ENCODE results near the gene NCKAP5.

The NCKAP5 gene

GRCh38 chr2:132877923-132878322 is 690.3 kb downstream of the NCKAP5 start:
- Histone ChIP-seq H3K27me3 (ENCODE audit: control insufficient read depth in 1 of 2, insufficient read depth in 2 of 2, low read length in 2 of 2) (no peaks in the 10 kb centered on the region), H3K9ac (ENCODE audit: low read depth in 1 of 2, low read length in 2 of 2) (no peak overlapping the region), H3K9me3 (ENCODE audit: control insufficient read depth in 1 of 2, low read length in 2 of 2) (no peaks in the 10 kb centered on the region), H3K36me3 (ENCODE audit: control insufficient read depth in 1 of 2, insufficient read depth in 2 of 2, low read length in 2 of 2) (no peaks in the 10 kb centered on the region), H3K4me1 (ENCODE audit: control insufficient read depth in 1 of 2, insufficient read depth in 2 of 2, low read length in 2 of 2) (no peaks in the 10 kb centered on the region), H3K27ac (ENCODE audit: low read depth, low read length) (no peak overlapping the region), H3K4me3 (ENCODE audit: low read depth in 1 of 2, low read length in 2 of 2) (no peak overlapping the region)

- no peaks in the 10 kb centered on the region for H3K4me1 ChIP-seq (ENCODE audit: control insufficient read depth in 1 of 2, insufficient read depth in 2 of 2, low read length in 2 of 2)
- no peak overlapping the region for H3K27ac ChIP-seq (ENCODE audit: low read depth, low read length)
- H3K9ac ChIP-seq (ENCODE audit: low read depth in 1 of 2, low read length in 2 of 2), result no peak overlapping the region
- no peaks in the 10 kb centered on the region for H3K9me3 ChIP-seq (ENCODE audit: control insufficient read depth in 1 of 2, low read length in 2 of 2)
- H3K4me3 ChIP-seq (ENCODE audit: low read depth in 1 of 2, low read length in 2 of 2), result no peak overlapping the region
- no peaks in the 10 kb centered on the region for H3K27me3 ChIP-seq (ENCODE audit: control insufficient read depth in 1 of 2, insufficient read depth in 2 of 2, low read length in 2 of 2)
- H3K36me3 ChIP-seq (ENCODE audit: control insufficient read depth in 1 of 2, insufficient read depth in 2 of 2, low read length in 2 of 2), result no peaks in the 10 kb centered on the region
Observed at GRCh38 chr2:132876745-132877391, 691.4 kb downstream of the NCKAP5 start.

- H3K4me3 ChIP-seq (ENCODE audit: low read depth in 1 of 2, low read length in 2 of 2), result no peak overlapping the region
- no peak overlapping the region for H3K27ac ChIP-seq (ENCODE audit: low read depth, low read length)
- no peaks in the 10 kb centered on the region for H3K27me3 ChIP-seq (ENCODE audit: control insufficient read depth in 1 of 2, insufficient read depth in 2 of 2, low read length in 2 of 2)
- H3K36me3 ChIP-seq (ENCODE audit: control insufficient read depth in 1 of 2, insufficient read depth in 2 of 2, low read length in 2 of 2), result no peaks in the 10 kb centered on the region
- H3K9ac ChIP-seq (ENCODE audit: low read depth in 1 of 2, low read length in 2 of 2), result no peak overlapping the region
- H3K4me1 ChIP-seq (ENCODE audit: control insufficient read depth in 1 of 2, insufficient read depth in 2 of 2, low read length in 2 of 2), result no peaks in the 10 kb centered on the region
- no peaks in the 10 kb centered on the region for H3K9me3 ChIP-seq (ENCODE audit: control insufficient read depth in 1 of 2, low read length in 2 of 2)
Observed at GRCh38 chr2:132875193-132875592, 693.1 kb downstream of the NCKAP5 start.

- Histone ChIP-seq H3K9me3 (ENCODE audit: control insufficient read depth in 1 of 2, low read length in 2 of 2) (no peaks in the 10 kb centered on the region), H3K27me3 (ENCODE audit: control insufficient read depth in 1 of 2, insufficient read depth in 2 of 2, low read length in 2 of 2) (no peaks in the 10 kb centered on the region), H3K27ac (ENCODE audit: low read depth, low read length) (no peak overlapping the region), H3K9ac (ENCODE audit: low read depth in 1 of 2, low read length in 2 of 2) (no peak overlapping the region), H3K4me1 (ENCODE audit: control insufficient read depth in 1 of 2, insufficient read depth in 2 of 2, low read length in 2 of 2) (no peaks in the 10 kb centered on the region), H3K36me3 (ENCODE audit: control insufficient read depth in 1 of 2, insufficient read depth in 2 of 2, low read length in 2 of 2) (no peaks in the 10 kb centered on the region), H3K4me3 (ENCODE audit: low read depth in 1 of 2, low read length in 2 of 2) (no peak overlapping the region)
Observed at GRCh38 chr2:132873738-132874137, 694.5 kb downstream of the NCKAP5 start.

GRCh38 chr2:132871831-132872230 is 696.4 kb downstream of the NCKAP5 start:
- H3K9me3 ChIP-seq (ENCODE audit: control insufficient read depth in 1 of 2, low read length in 2 of 2), result no peaks in the 10 kb centered on the region
- H3K27ac ChIP-seq (ENCODE audit: low read depth, low read length), result no peak overlapping the region
- no peaks in the 10 kb centered on the region for H3K4me1 ChIP-seq (ENCODE audit: control insufficient read depth in 1 of 2, insufficient read depth in 2 of 2, low read length in 2 of 2)
- H3K27me3 ChIP-seq (ENCODE audit: control insufficient read depth in 1 of 2, insufficient read depth in 2 of 2, low read length in 2 of 2), result no peaks in the 10 kb centered on the region
- H3K36me3 ChIP-seq (ENCODE audit: control insufficient read depth in 1 of 2, insufficient read depth in 2 of 2, low read length in 2 of 2), result no peaks in the 10 kb centered on the region
- no peak overlapping the region for H3K9ac ChIP-seq (ENCODE audit: low read depth in 1 of 2, low read length in 2 of 2)
- H3K4me3 ChIP-seq (ENCODE audit: low read depth in 1 of 2, low read length in 2 of 2), result no peak overlapping the region

- H3K27me3 ChIP-seq (ENCODE audit: control insufficient read depth in 1 of 2, insufficient read depth in 2 of 2, low read length in 2 of 2), result no peaks in the 10 kb centered on the region
- no peaks in the 10 kb centered on the region for H3K4me1 ChIP-seq (ENCODE audit: control insufficient read depth in 1 of 2, insufficient read depth in 2 of 2, low read length in 2 of 2)
- H3K9ac ChIP-seq (ENCODE audit: low read depth in 1 of 2, low read length in 2 of 2), result no peak overlapping the region
- H3K9me3 ChIP-seq (ENCODE audit: control insufficient read depth in 1 of 2, low read length in 2 of 2), result no peaks in the 10 kb centered on the region
- no peaks in the 10 kb centered on the region for H3K36me3 ChIP-seq (ENCODE audit: control insufficient read depth in 1 of 2, insufficient read depth in 2 of 2, low read length in 2 of 2)
- no peak overlapping the region for H3K4me3 ChIP-seq (ENCODE audit: low read depth in 1 of 2, low read length in 2 of 2)
- H3K27ac ChIP-seq (ENCODE audit: low read depth, low read length), result no peak overlapping the region
Observed at GRCh38 chr2:132863961-132864360, 704.3 kb downstream of the NCKAP5 start.

GRCh38 chr2:132860220-132860619 is 708.0 kb downstream of the NCKAP5 start:
- no peak overlapping the region for H3K9ac ChIP-seq (ENCODE audit: low read depth in 1 of 2, low read length in 2 of 2)
- H3K27ac ChIP-seq (ENCODE audit: low read depth, low read length), result no peak overlapping the region
- no peaks in the 10 kb centered on the region for H3K27me3 ChIP-seq (ENCODE audit: control insufficient read depth in 1 of 2, insufficient read depth in 2 of 2, low read length in 2 of 2)
- H3K4me3 ChIP-seq (ENCODE audit: low read depth in 1 of 2, low read length in 2 of 2), result no peak overlapping the region
- H3K36me3 ChIP-seq (ENCODE audit: control insufficient read depth in 1 of 2, insufficient read depth in 2 of 2, low read length in 2 of 2), result no peaks in the 10 kb centered on the region
- H3K4me1 ChIP-seq (ENCODE audit: control insufficient read depth in 1 of 2, insufficient read depth in 2 of 2, low read length in 2 of 2), result no peaks in the 10 kb centered on the region
- H3K9me3 ChIP-seq (ENCODE audit: control insufficient read depth in 1 of 2, low read length in 2 of 2), result no peaks in the 10 kb centered on the region

- H3K27me3 ChIP-seq (ENCODE audit: control insufficient read depth in 1 of 2, insufficient read depth in 2 of 2, low read length in 2 of 2), result no peaks in the 10 kb centered on the region
- no peaks in the 10 kb centered on the region for H3K4me1 ChIP-seq (ENCODE audit: control insufficient read depth in 1 of 2, insufficient read depth in 2 of 2, low read length in 2 of 2)
- no peak overlapping the region for H3K4me3 ChIP-seq (ENCODE audit: low read depth in 1 of 2, low read length in 2 of 2)
- no peak overlapping the region for H3K9ac ChIP-seq (ENCODE audit: low read depth in 1 of 2, low read length in 2 of 2)
- no peaks in the 10 kb centered on the region for H3K36me3 ChIP-seq (ENCODE audit: control insufficient read depth in 1 of 2, insufficient read depth in 2 of 2, low read length in 2 of 2)
- H3K27ac ChIP-seq (ENCODE audit: low read depth, low read length), result no peak overlapping the region
- H3K9me3 ChIP-seq (ENCODE audit: control insufficient read depth in 1 of 2, low read length in 2 of 2), result no peaks in the 10 kb centered on the region
Observed at GRCh38 chr2:132859590-132859989, 708.7 kb downstream of the NCKAP5 start.

GRCh38 chr2:132857319-132857718 is 710.9 kb downstream of the NCKAP5 start:
- H3K27me3 ChIP-seq (ENCODE audit: control insufficient read depth in 1 of 2, insufficient read depth in 2 of 2, low read length in 2 of 2), result no peaks in the 10 kb centered on the region

GRCh38 chr2:132850688-132851087 is 717.6 kb downstream of the NCKAP5 start:
- no peak overlapping the region for H3K9ac ChIP-seq (ENCODE audit: low read depth in 1 of 2, low read length in 2 of 2)
- no peaks in the 10 kb centered on the region for H3K9me3 ChIP-seq (ENCODE audit: control insufficient read depth in 1 of 2, low read length in 2 of 2)
- H3K4me1 ChIP-seq (ENCODE audit: control insufficient read depth in 1 of 2, insufficient read depth in 2 of 2, low read length in 2 of 2), result no peaks in the 10 kb centered on the region
- H3K27ac ChIP-seq (ENCODE audit: low read depth, low read length), result no peak overlapping the region
- H3K4me3 ChIP-seq (ENCODE audit: low read depth in 1 of 2, low read length in 2 of 2), result no peak overlapping the region
- H3K27me3 ChIP-seq (ENCODE audit: control insufficient read depth in 1 of 2, insufficient read depth in 2 of 2, low read length in 2 of 2), result no peaks in the 10 kb centered on the region
- no peaks in the 10 kb centered on the region for H3K36me3 ChIP-seq (ENCODE audit: control insufficient read depth in 1 of 2, insufficient read depth in 2 of 2, low read length in 2 of 2)

More at GRCh38 chr2:132857319-132857718, 710.9 kb downstream of the NCKAP5 start:
- no peaks in the 10 kb centered on the region for H3K4me1 ChIP-seq (ENCODE audit: control insufficient read depth in 1 of 2, insufficient read depth in 2 of 2, low read length in 2 of 2)
- H3K9me3 ChIP-seq (ENCODE audit: control insufficient read depth in 1 of 2, low read length in 2 of 2), result no peaks in the 10 kb centered on the region
- H3K36me3 ChIP-seq (ENCODE audit: control insufficient read depth in 1 of 2, insufficient read depth in 2 of 2, low read length in 2 of 2), result no peaks in the 10 kb centered on the region
- H3K4me3 ChIP-seq (ENCODE audit: low read depth in 1 of 2, low read length in 2 of 2), result no peak overlapping the region
- no peak overlapping the region for H3K27ac ChIP-seq (ENCODE audit: low read depth, low read length)
- no peak overlapping the region for H3K9ac ChIP-seq (ENCODE audit: low read depth in 1 of 2, low read length in 2 of 2)

GRCh38 chr2:132849118-132849517 is 719.1 kb downstream of the NCKAP5 start:
- Histone ChIP-seq H3K36me3 (ENCODE audit: control insufficient read depth in 1 of 2, insufficient read depth in 2 of 2, low read length in 2 of 2) (no peaks in the 10 kb centered on the region), H3K27ac (ENCODE audit: low read depth, low read length) (no peak overlapping the region), H3K9ac (ENCODE audit: low read depth in 1 of 2, low read length in 2 of 2) (no peak overlapping the region), H3K27me3 (ENCODE audit: control insufficient read depth in 1 of 2, insufficient read depth in 2 of 2, low read length in 2 of 2) (no peaks in the 10 kb centered on the region), H3K4me3 (ENCODE audit: low read depth in 1 of 2, low read length in 2 of 2) (no peak overlapping the region), H3K9me3 (ENCODE audit: control insufficient read depth in 1 of 2, low read length in 2 of 2) (no peaks in the 10 kb centered on the region), H3K4me1 (ENCODE audit: control insufficient read depth in 1 of 2, insufficient read depth in 2 of 2, low read length in 2 of 2) (no peaks in the 10 kb centered on the region)
